Measurements from ENCODE around the gene MATCAP1.

GRCh38 chr16:67179421-67180080 is 4.2 kb downstream of the MATCAP1 start:
- TF ChIP-seq, protein P1, sequence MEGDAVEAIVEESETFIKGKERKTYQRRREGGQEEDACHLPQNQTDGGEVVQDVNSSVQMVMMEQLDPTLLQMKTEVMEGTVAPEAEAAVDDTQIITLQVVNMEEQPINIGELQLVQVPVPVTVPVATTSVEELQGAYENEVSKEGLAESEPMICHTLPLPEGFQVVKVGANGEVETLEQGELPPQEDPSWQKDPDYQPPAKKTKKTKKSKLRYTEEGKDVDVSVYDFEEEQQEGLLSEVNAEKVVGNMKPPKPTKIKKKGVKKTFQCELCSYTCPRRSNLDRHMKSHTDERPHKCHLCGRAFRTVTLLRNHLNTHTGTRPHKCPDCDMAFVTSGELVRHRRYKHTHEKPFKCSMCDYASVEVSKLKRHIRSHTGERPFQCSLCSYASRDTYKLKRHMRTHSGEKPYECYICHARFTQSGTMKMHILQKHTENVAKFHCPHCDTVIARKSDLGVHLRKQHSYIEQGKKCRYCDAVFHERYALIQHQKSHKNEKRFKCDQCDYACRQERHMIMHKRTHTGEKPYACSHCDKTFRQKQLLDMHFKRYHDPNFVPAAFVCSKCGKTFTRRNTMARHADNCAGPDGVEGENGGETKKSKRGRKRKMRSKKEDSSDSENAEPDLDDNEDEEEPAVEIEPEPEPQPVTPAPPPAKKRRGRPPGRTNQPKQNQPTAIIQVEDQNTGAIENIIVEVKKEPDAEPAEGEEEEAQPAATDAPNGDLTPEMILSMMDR (IDR thresholded peaks at IDR 0.05), result no peak
- TF ChIP-seq POLR2A (IDR thresholded peaks at IDR 0.05), result no peak

All from Peyer's patch (tissue), 4 donors.